Trophoblast cell (in vitro differentiated cells and primary cell): Measurements from ENCODE around the gene TUBA1B.

Source experiments
- DNase-seq, 2 donors: peaks; one replicate each; pipeline ENCODE4 v3.0.0-alpha.2; 2016
- H2AFZ ChIP-seq: 2 replicates; pipeline ENCODE4 v1.6.1; 2013; ENCODE audit warnings: low read length, moderate library complexity, mild to moderate bottlenecking; ENCODE audit not compliant: insufficient read depth, poor library complexity
- H2AK5ac ChIP-seq: 2 replicates; pipeline ENCODE4 v1.6.1; 2013; ENCODE audit warnings: mild to moderate bottlenecking, low read length
- H2BK120ac ChIP-seq: 2 replicates; pipeline ENCODE4 v1.6.1; 2013; ENCODE audit warnings: low read length, mild to moderate bottlenecking, moderate library complexity; ENCODE audit not compliant: insufficient read depth, poor library complexity
- H2BK12ac ChIP-seq: 2 replicates; pipeline ENCODE4 v1.6.1; 2013; ENCODE audit warnings: mild to moderate bottlenecking, low read length, moderate library complexity
- H2BK5ac ChIP-seq: 2 replicates; pipeline ENCODE4 v1.6.1; 2013; ENCODE audit warnings: low read length, low read depth, moderate library complexity, mild to moderate bottlenecking; ENCODE audit not compliant: poor library complexity
- H3K14ac ChIP-seq: 2 replicates; pipeline ENCODE4 v1.6.1; 2013; ENCODE audit warnings: mild to moderate bottlenecking, low read length
- H3K18ac ChIP-seq: 2 replicates; pipeline ENCODE4 v1.6.1; 2013; ENCODE audit warnings: mild to moderate bottlenecking, low read length
- H3K23ac ChIP-seq: 2 replicates; pipeline ENCODE4 v1.6.1; 2013; ENCODE audit warnings: low read length
- H3K27ac ChIP-seq: 2 replicates; pipeline ENCODE4 v1.5.1; 2013; ENCODE audit warnings: low read depth, mild to moderate bottlenecking, inconsistent platforms, low read length, moderate library complexity
- H3K27me3 ChIP-seq: 2 replicates; pipeline ENCODE4 v1.6.1; 2013; ENCODE audit warnings: inconsistent platforms, mild to moderate bottlenecking, low read length, moderate library complexity; ENCODE audit not compliant: insufficient read depth
- H3K36me3 ChIP-seq, 2 experiments: 1 replicate in 1 of 2; 2 replicates in 1 of 2; pipeline ENCODE4 v1.6.1; 2013; ENCODE audit warnings: low read length in 2 of 2, mild to moderate bottlenecking in 2 of 2, moderate library complexity in 1 of 2; ENCODE audit not compliant: insufficient read depth in 2 of 2, control insufficient read depth in 1 of 2
- H3K4ac ChIP-seq: 2 replicates; pipeline ENCODE4 v1.6.1; 2013; ENCODE audit warnings: low read depth, mild to moderate bottlenecking, low read length, moderate library complexity
- H3K4me1 ChIP-seq, 2 experiments: 1 replicate in 1 of 2; 2 replicates in 1 of 2; pipeline ENCODE4 v1.6.1; 2013; ENCODE audit warnings: low read length in 2 of 2, mild to moderate bottlenecking in 2 of 2, moderate library complexity in 1 of 2; ENCODE audit not compliant: insufficient read depth in 2 of 2, control insufficient read depth in 1 of 2
- H3K4me2 ChIP-seq: 2 replicates; pipeline ENCODE4 v1.6.1; 2013; ENCODE audit warnings: inconsistent platforms, mild to moderate bottlenecking, low read length, moderate library complexity
- H3K4me3 ChIP-seq: 2 replicates; pipeline ENCODE4 v1.5.1; 2013; ENCODE audit warnings: mild to moderate bottlenecking, low read depth, low read length, inconsistent platforms
- H3K79me1 ChIP-seq: one replicate; pipeline ENCODE4 v1.6.1; 2013; ENCODE audit warnings: low read length
- H3K79me2 ChIP-seq: 2 replicates; pipeline ENCODE4 v1.6.1; 2013; ENCODE audit warnings: low read length, mild to moderate bottlenecking; ENCODE audit not compliant: control insufficient read depth, insufficient read depth, poor library complexity
- H3K9ac ChIP-seq: 2 replicates; pipeline ENCODE4 v1.6.1; 2013; ENCODE audit warnings: mild to moderate bottlenecking, low read length
- H3K9me3 ChIP-seq: 2 replicates; pipeline ENCODE4 v1.6.1; 2013; ENCODE audit warnings: low read depth, mild to moderate bottlenecking, control low read depth, inconsistent platforms, low read length; ENCODE audit not compliant: insufficient read depth
- H4K12ac ChIP-seq: 2 replicates; pipeline ENCODE4 v1.6.1; 2013; ENCODE audit warnings: low read depth, mild to moderate bottlenecking, low read length, moderate library complexity
- H4K8ac ChIP-seq: 2 replicates; pipeline ENCODE4 v1.6.1; 2013; ENCODE audit warnings: low read depth, mild to moderate bottlenecking, low read length, moderate library complexity
- H4K91ac ChIP-seq: one replicate; pipeline ENCODE4 v1.6.1; 2013; ENCODE audit warnings: low read depth, mild to moderate bottlenecking, low read length, moderate library complexity
- WGBS: extraction: QIAGEN DNeasy Blood & Tissue Kit; methylation state at CpG from one replicate; pipeline ENCODE4 v1.1.7; 2013; ENCODE audit warnings: missing lambda C conversion rate; ENCODE audit not compliant: insufficient read length, insufficient coverage; ENCODE audit errors: extremely low coverage; 5-methylcytosine and 5-hydroxymethylcytosine counted together

TUBA1B gene

DNA sequence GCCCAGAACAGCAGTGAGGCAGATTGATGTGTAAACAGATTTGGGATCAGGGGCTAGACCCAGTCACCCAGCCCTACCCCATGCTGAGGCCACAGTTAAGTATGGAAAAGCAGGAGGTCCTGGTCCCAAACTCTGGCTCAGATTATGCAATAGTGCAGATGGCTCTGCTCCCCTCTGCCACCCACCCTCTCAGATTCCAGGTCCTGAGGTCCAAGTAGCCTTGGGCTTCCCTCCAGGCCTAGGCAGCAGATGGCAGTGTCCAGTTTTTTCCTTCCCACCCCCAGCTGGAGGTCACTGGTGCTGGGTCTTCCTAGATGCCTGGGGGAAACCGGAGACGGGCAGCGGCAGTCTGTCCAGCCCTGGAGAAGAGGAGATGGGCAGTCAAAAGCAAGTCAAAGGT lies 33.8 kb downstream of the TUBA1B start:
- Histone ChIP-seq H3K4ac (no peak overlapping the region), H2AFZ (no peak overlapping the region), H4K8ac (no peak overlapping the region), H3K27ac (no peak overlapping the region), H3K4me1 (peaks cover 9 to 14% of the 10 kb centered on the region in 2 experiments), H4K12ac (no peak overlapping the region), H3K23ac (no peak overlapping the region), H2AK5ac (no peak overlapping the region), H3K79me1 (no peaks in the 10 kb centered on the region), H2BK12ac (no peak overlapping the region), H2BK5ac (no peak overlapping the region), H3K36me3 (peaks cover 41 to 47% of the 10 kb centered on the region in 2 experiments), H3K14ac (no peak overlapping the region), H3K4me2 (no peak overlapping the region), H3K4me3 (no peak overlapping the region), H4K91ac (no peak overlapping the region), H3K9me3 (peaks cover 6% of the 10 kb centered on the region), H3K27me3 (peaks cover 29% of the 10 kb centered on the region), H3K79me2 (no peaks in the 10 kb centered on the region), H2BK120ac (no peak overlapping the region), H3K18ac (no peak overlapping the region), H3K9ac (no peak overlapping the region)
- no CpG with 5 or more reads among the region's 3 CpGs for WGBS
- no peak for DNase-seq

DNA sequence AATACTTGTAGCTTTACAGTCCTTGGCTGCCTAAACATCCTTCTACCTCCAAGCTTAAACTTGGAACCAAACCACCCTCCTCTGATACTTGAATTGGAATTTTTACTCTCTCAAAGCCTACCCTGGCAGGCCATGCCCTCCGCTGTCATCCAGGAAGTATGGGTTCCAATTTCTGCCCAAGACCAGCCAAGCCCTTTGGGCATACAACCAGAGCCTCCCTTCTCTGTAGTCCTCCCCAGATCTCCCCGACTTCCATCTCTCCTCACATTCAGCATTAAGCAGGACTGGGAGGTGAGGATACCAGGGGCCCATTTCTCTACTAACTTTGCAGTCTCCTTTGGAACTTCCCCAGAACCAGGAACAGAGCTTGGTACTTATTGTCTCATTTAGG lies 36.2 kb downstream of the TUBA1B start:
- H4K91ac ChIP-seq, result no peak overlapping the region
- no peak overlapping the region for H3K4me2 ChIP-seq
- peaks cover 5% of the 10 kb centered on the region for H3K9me3 ChIP-seq
- H2AK5ac ChIP-seq, result no peak overlapping the region
- DNase-seq, result no peak
- H3K79me1 ChIP-seq, result no peaks in the 10 kb centered on the region
- no CpG with 5 or more reads among the region's 2 CpGs for WGBS
- H4K12ac ChIP-seq, result no peak overlapping the region
- H3K14ac ChIP-seq, result no peak overlapping the region
- H3K4me3 ChIP-seq, result no peak overlapping the region
- peaks cover 12 to 26% of the 10 kb centered on the region in 2 experiments for H3K4me1 ChIP-seq
- H2AFZ ChIP-seq, result no peak overlapping the region
- no peak overlapping the region for H3K9ac ChIP-seq
- H2BK5ac ChIP-seq, result no peak overlapping the region
- H3K18ac ChIP-seq, result no peak overlapping the region
- no peak overlapping the region for H4K8ac ChIP-seq
- no peak overlapping the region for H2BK120ac ChIP-seq
- H3K27ac ChIP-seq, result no peak overlapping the region
- no peak overlapping the region for H3K4ac ChIP-seq
- H3K79me2 ChIP-seq, result no peaks in the 10 kb centered on the region
- H2BK12ac ChIP-seq, result no peak overlapping the region
- peaks cover 53% of the 10 kb centered on the region for H3K27me3 ChIP-seq
- no peak overlapping the region for H3K23ac ChIP-seq
- H3K36me3 ChIP-seq, result peaks cover 23 to 26% of the 10 kb centered on the region in 2 experiments

DNA sequence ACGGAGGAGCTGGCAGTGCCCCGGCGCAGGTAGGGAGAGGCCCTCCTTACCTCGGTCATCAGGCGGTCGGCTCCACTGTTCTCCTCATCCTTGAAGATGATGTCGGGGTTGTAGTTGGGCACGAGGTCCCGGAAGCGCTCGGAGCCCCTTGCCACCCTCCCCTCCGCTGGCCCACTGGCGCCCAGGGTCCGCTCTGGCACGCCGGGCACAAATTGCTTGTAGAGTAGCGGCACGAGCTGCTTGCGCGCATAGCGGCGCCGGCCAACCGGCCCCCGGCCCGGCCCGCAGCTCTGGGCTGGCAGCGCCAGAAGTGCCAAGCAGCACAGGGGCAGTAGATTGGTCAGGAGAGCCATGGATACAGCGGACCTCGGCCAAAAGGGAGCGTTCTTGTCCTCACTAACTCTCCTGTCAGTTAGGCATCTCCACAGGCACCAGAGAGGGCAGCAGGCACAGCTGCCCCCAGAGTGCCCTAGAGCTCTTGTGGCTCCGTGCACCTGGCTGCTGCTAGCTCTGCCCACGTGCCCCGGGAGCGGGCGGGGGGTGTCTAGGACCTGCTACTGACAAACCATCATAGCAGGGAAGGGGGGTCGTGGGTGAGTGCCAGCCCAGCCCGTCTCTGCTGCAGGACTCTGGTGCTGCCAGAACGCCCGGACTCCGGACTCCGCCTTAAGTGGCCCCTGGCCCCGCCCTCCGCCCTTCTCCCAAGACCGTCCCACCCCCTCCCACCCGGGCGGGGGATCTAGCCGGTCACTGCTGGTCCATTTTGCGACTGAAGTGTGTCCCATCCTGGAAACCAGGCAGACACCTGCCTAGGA lies 36.8 kb downstream of the TUBA1B start, which contains the start of gene DHH:
Gene DHH (minus strand): TSS at position 642 of the 815 bp plus-strand sequence. CDS start 289 bp downstream, at position 353.
- peaks cover 22 to 24% of the 10 kb centered on the region in 2 experiments for H3K36me3 ChIP-seq
- no peak within 1 kb of the TSS for H2BK12ac ChIP-seq
- no peak within 1 kb of the TSS for H3K18ac ChIP-seq
- no peak within 1 kb of the TSS for H4K8ac ChIP-seq
- H3K4ac ChIP-seq, result no peak within 1 kb of the TSS
- no peak within 1 kb of the TSS for H3K23ac ChIP-seq
- no peak within 1 kb of the TSS for H3K4me3 ChIP-seq
- H3K14ac ChIP-seq, result no peak within 1 kb of the TSS
- H3K79me1 ChIP-seq, result no peaks in the 10 kb centered on the region
- H3K9me3 ChIP-seq, result peaks cover 6% of the 10 kb centered on the region
- no peaks in the 10 kb centered on the region for H3K79me2 ChIP-seq
- H2AFZ ChIP-seq, result no peak within 1 kb of the TSS
- H4K12ac ChIP-seq, result no peak within 1 kb of the TSS
- H2BK5ac ChIP-seq, result no peak within 1 kb of the TSS
- peak within 1 kb of the TSS; percentile 18 for H4K91ac ChIP-seq
- H3K4me2 ChIP-seq, result peak within 1 kb of the TSS; percentile 41
- peaks cover 59% of the 10 kb centered on the region for H3K27me3 ChIP-seq
- no peak within 1 kb of the TSS for H2BK120ac ChIP-seq
- no peak within 1 kb of the TSS for H3K9ac ChIP-seq
- no peak within 1 kb of the TSS for H3K27ac ChIP-seq
- H3K4me1 ChIP-seq, result peaks cover 12 to 29% of the 10 kb centered on the region in 2 experiments
- DNase-seq, result peak in 1 of 2 donors; percentile 36
- no peak within 1 kb of the TSS for H2AK5ac ChIP-seq
- no CpG with 5 or more reads among the region's 49 CpGs for WGBS

DNA sequence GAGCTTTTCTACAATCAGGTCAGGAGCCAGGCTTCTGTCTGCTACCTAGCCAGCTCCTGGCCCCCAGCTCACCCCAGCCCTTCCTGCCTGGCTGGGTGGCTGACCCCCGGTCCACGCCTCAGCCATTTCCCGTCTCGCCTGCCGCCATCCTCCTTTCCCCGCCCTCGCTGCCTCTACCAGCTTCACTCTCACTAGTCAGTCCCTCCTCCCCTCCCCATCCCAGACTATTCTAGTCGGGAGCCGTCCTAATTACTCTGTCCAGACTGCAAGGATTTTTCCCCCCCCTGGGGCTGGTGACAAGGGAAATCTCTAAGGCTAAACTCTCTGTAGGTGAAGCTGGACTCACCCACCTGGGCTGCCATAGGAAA lies 37.4 kb downstream of the TUBA1B start:
- Histone ChIP-seq H3K4me2 (peak overlapping the region; percentile 41), H3K9me3 (peaks cover 6% of the 10 kb centered on the region), H3K4me1 (peaks cover 12 to 29% of the 10 kb centered on the region in 2 experiments), H3K14ac (no peak overlapping the region), H3K18ac (no peak overlapping the region), H4K12ac (no peak overlapping the region), H2AFZ (no peak overlapping the region), H2BK5ac (no peak overlapping the region), H2BK12ac (no peak overlapping the region), H3K79me1 (no peaks in the 10 kb centered on the region), H3K4ac (no peak overlapping the region), H3K9ac (no peak overlapping the region), H4K91ac (no peak overlapping the region), H3K23ac (no peak overlapping the region), H2BK120ac (no peak overlapping the region), H2AK5ac (no peak overlapping the region), H3K27ac (no peak overlapping the region), H3K36me3 (peaks cover 16 to 22% of the 10 kb centered on the region in 2 experiments), H3K4me3 (no peak overlapping the region), H3K27me3 (peaks cover 65% of the 10 kb centered on the region), H4K8ac (no peak overlapping the region), H3K79me2 (no peaks in the 10 kb centered on the region)
- WGBS, result no CpG with 5 or more reads among the region's 9 CpGs
- no peak for DNase-seq
